Suprapubic skin (tissue), 4 donors: ENCODE results near the gene ANKRD11. TPM values are rescaled to one million over a fixed set of nuclear protein-coding genes. Genes with fewer than 3 reads are reported as not detected.

Source experiments
- DNase-seq, 2 donors: peaks; one replicate each; pipeline ENCODE4 v3.0.0-alpha.2; 2019; ENCODE audit warnings: low spot score in 2 of 2
- H3K27ac ChIP-seq: fragments of 200-600 bp; sonication (generic); one replicate; pipeline ENCODE4 v1.5.1; 2019
- H3K27me3 ChIP-seq: fragments of 200-600 bp; sonication (generic); one replicate; pipeline ENCODE4 v1.5.1; 2019
- H3K36me3 ChIP-seq: fragments of 200-600 bp; sonication (generic); one replicate; pipeline ENCODE4 v1.5.1; 2019
- H3K4me1 ChIP-seq: fragments of 200-600 bp; sonication (generic); one replicate; pipeline ENCODE4 v1.5.1; 2019
- H3K4me3 ChIP-seq: fragments of 200-600 bp; sonication (generic); one replicate; pipeline ENCODE4 v1.5.1; 2019; ENCODE audit warnings: mild to moderate bottlenecking
- H3K9me3 ChIP-seq: fragments of 200-600 bp; sonication (generic); one replicate; pipeline ENCODE4 v1.5.1; 2019
- EP300 ChIP-seq: sonication (generic); formaldehyde crosslinking; IDR thresholded peaks from one replicate; pipeline ENCODE4 v1.6.1; 2017; ENCODE audit warnings: antibody characterized with exemption
- POLR2A ChIP-seq, 2 donors: fragments of 450-650 bp; IDR thresholded peaks; one replicate each; pipeline ENCODE4 v1.6.1; 2017; ENCODE audit warnings: antibody characterized with exemption in 2 of 2, mild to moderate bottlenecking in 2 of 2, moderate library complexity in 2 of 2
- POLR2AphosphoS5 ChIP-seq, 3 donors: sonication (generic); formaldehyde crosslinking; IDR thresholded peaks; one replicate each; pipeline ENCODE4 v1.6.1; 2017; ENCODE audit warnings: antibody characterized with exemption in 3 of 3
- WGBS: methylation state at CpG from one replicate; pipeline ENCODE4 v1.1.5; 2018; 5-methylcytosine and 5-hydroxymethylcytosine counted together
- total RNA-seq, 4 donors: library from RNA; depleted of rRNA; stranded (reverse); fragments of >200 nt; gene quantifications; one replicate each; pipeline ENCODE4 v1.1.0, GENCODE V29; 2016
- TF ChIP-seq, protein P1 (sequence below), 2 donors: fragments of 200-600 bp in 1 of 2; fragments of 450-650 bp in 1 of 2; sonication (generic) in 1 of 2; IDR thresholded peaks; one replicate each; pipeline ENCODE4 v1.5.1; 2016 to 2019; ENCODE audit warnings: antibody characterized with exemption in 2 of 2, mild to moderate bottlenecking in 1 of 2, moderate library complexity in 1 of 2

Gene ANKRD11
- total RNA-seq, 4 donors from 2014 or later, result 85.4 to 212 (median 127) TPM

DNA sequence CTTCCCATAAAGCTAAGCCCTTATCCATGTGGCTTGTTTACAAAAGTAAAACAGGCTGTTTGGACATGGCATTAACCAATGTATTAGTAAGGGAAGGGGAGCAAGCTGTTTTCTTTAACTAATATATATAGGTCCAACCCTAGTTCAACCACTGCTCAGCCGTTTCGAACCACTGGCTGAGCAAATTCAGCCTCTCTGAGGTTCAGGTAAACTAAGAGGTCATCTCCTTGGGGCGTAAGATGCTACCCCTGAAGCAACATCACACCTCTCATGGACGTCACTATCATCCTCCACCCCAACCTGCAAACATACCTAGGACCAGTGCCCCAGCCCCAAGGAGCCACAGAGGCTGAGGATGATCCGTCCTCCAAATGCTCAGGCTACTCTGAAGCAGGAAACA is 45.2 kb downstream of the ANKRD11 start:
- no peak for DNase-seq
- no peak overlapping the region for H3K27ac ChIP-seq
- TF ChIP-seq POLR2AphosphoS5 (IDR thresholded peaks at IDR 0.05), result no peak
- TF ChIP-seq POLR2A (IDR thresholded peaks at IDR 0.05), result no peak
- peaks cover 87% of the 10 kb centered on the region for H3K4me1 ChIP-seq
- WGBS, result 87% methylated on average over 5 of the region's 5 CpGs
- no peaks in the 10 kb centered on the region for H3K27me3 ChIP-seq
- no peaks in the 10 kb centered on the region for H3K36me3 ChIP-seq
- no peaks in the 10 kb centered on the region for H3K9me3 ChIP-seq
- H3K4me3 ChIP-seq, result no peak overlapping the region

DNA sequence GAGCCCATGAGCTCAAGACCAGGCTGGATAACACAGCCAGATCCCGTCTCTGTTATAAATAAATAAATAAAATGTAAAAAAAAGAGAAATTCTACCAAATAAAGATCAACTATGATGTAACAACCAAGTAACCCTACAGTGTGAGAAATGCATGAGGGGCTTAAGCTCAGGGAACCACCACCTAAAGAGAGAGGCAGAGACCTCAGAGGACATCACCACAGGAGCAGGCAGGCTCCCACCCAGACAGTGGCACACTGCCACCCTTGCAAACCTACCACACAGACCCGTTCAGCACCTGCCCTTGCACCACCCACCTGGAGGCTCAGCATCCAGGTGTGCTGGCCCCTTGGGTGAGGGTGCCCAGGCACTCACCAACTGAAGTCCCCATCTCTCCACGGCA is 45.6 kb downstream of the ANKRD11 start:
- WGBS, result 43% methylated on average over 3 of the region's 3 CpGs
- DNase-seq, result no peak
- no peak overlapping the region for H3K4me3 ChIP-seq
- no peaks in the 10 kb centered on the region for H3K9me3 ChIP-seq
- no peaks in the 10 kb centered on the region for H3K27me3 ChIP-seq
- no peak for TF ChIP-seq POLR2AphosphoS5 (IDR thresholded peaks at IDR 0.05)
- no peak for TF ChIP-seq EP300
- TF ChIP-seq POLR2A (IDR thresholded peaks at IDR 0.05), result no peak
- TF ChIP-seq, protein P1, sequence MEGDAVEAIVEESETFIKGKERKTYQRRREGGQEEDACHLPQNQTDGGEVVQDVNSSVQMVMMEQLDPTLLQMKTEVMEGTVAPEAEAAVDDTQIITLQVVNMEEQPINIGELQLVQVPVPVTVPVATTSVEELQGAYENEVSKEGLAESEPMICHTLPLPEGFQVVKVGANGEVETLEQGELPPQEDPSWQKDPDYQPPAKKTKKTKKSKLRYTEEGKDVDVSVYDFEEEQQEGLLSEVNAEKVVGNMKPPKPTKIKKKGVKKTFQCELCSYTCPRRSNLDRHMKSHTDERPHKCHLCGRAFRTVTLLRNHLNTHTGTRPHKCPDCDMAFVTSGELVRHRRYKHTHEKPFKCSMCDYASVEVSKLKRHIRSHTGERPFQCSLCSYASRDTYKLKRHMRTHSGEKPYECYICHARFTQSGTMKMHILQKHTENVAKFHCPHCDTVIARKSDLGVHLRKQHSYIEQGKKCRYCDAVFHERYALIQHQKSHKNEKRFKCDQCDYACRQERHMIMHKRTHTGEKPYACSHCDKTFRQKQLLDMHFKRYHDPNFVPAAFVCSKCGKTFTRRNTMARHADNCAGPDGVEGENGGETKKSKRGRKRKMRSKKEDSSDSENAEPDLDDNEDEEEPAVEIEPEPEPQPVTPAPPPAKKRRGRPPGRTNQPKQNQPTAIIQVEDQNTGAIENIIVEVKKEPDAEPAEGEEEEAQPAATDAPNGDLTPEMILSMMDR (IDR thresholded peaks at IDR 0.05), result no peak
- H3K27ac ChIP-seq, result peak overlapping the region; percentile 78
- H3K4me1 ChIP-seq, result peaks cover 87% of the 10 kb centered on the region
- H3K36me3 ChIP-seq, result no peaks in the 10 kb centered on the region

DNA sequence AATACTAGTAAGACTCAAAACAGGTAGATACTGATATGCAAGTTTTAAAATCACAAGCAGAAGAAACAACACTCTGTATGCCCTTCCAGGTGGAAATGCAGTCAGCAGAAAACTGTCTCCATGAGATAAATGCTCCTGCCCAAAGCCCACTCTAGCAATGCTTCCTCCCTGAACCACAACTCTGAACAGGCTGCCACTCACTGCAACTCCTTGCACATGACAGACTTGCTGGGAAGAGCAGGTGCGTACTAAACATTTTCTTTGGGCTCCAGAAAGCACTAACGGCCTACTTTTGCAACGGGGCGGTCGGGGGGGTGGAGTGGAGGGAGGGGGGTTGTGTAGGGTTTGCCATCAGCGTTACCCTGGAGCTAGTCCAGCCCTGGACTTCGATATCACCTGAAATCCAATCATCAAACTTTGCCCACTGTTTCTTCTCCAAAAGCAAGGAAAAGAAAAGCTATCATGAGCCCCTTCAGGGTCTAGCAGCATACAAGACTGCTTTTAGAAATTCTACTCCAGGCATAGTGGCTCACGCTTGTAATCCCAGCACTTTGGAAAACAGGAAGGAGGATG is 46.1 kb downstream of the ANKRD11 start:
- Histone ChIP-seq H3K9me3 (no peaks in the 10 kb centered on the region), H3K4me3 (no peak overlapping the region), H3K36me3 (no peaks in the 10 kb centered on the region), H3K4me1 (peaks cover 86% of the 10 kb centered on the region), H3K27ac (peak overlapping the region; percentile 78), H3K27me3 (no peaks in the 10 kb centered on the region)
- no peak for DNase-seq
- TF ChIP-seq POLR2A (IDR thresholded peaks at IDR 0.05), result no peak
- TF ChIP-seq POLR2AphosphoS5 (IDR thresholded peaks at IDR 0.05), result no peak
- no peak for TF ChIP-seq EP300
- TF ChIP-seq, protein P1 (IDR thresholded peaks at IDR 0.05), result no peak
- WGBS, result 34% methylated on average over 8 of the region's 8 CpGs

DNA sequence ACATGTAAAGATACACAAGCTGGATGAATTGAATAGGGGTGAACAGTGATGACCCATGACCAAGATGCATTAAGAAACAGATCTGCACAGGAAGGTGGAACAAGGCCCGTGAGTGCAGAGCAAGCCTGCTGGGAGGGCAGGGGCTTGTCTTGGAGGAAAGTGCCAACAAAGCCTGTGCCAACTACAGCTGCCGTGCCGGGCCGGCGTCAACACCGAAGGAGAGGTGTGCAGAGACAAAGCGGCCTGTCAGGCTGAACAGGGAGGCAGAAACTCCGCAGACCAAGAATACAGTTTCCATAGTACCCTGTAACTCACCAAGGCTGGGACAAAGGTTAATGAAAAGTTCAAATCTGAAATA is 46.7 kb downstream of the ANKRD11 start:
- Histone ChIP-seq H3K4me1 (peaks cover 89% of the 10 kb centered on the region), H3K4me3 (no peak overlapping the region), H3K27me3 (no peaks in the 10 kb centered on the region), H3K36me3 (no peaks in the 10 kb centered on the region), H3K27ac (peak overlapping the region; percentile 78), H3K9me3 (no peaks in the 10 kb centered on the region)
- 31% methylated on average over 8 of the region's 8 CpGs for WGBS
- TF ChIP-seq EP300, result no peak
- TF ChIP-seq POLR2A (IDR thresholded peaks at IDR 0.05), result no peak
- no peak for TF ChIP-seq POLR2AphosphoS5 (IDR thresholded peaks at IDR 0.05)
- TF ChIP-seq, protein P1 (IDR thresholded peaks at IDR 0.05), result no peak
- DNase-seq, result no peak

DNA sequence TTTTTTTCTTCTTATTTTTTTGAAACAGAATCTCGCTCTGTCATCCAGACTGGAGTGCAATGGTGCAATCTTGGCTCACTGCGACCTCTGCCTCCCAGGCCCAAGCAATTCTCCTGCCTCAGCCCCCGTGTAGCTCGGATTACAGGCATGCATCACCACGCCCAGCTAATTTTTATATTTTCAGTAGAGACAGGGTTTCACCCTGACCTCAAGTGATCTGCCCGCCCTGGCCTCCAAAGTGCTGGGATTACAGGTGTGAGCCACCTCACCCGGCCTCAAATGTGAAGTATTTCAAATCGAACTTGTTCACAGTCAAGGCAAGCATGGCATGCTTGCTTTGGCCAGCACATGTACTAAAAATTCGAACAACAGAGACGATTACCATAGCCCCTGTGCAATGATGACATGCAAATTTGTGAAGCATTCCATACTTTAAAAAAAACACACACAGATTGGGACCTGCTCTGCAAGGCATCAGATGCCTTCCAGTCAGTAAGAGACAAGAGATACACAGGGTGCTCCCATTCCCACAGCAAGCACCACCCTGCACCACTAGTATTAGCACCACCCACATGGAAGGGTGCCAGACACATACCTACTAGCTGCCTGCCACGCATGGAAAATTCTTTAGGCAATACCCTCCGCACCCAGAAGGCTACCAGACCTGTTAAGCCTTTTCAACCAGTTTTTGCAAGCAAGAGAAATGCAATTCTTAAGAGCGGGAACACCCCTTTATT is 47.2 kb downstream of the ANKRD11 start:
- peaks cover 89% of the 10 kb centered on the region for H3K4me1 ChIP-seq
- H3K27me3 ChIP-seq, result no peaks in the 10 kb centered on the region
- peak overlapping the region; percentile 78 for H3K27ac ChIP-seq
- peak overlapping the region; percentile 13 for H3K4me3 ChIP-seq
- H3K9me3 ChIP-seq, result no peaks in the 10 kb centered on the region
- TF ChIP-seq, protein P1 (IDR thresholded peaks at IDR 0.05), result peak in 1 of 2 donors; percentile 7
- TF ChIP-seq POLR2A (IDR thresholded peaks at IDR 0.05) (no peak), EP300 (no peak), POLR2AphosphoS5 (IDR thresholded peaks at IDR 0.05) (peak in 2 of 3 donors; percentile 8 to 75)
- no peak for DNase-seq
- H3K36me3 ChIP-seq, result no peaks in the 10 kb centered on the region
- WGBS, result 32% methylated on average over 13 of the region's 13 CpGs
